ENCODE results near the gene TK1.

GRCh38 chr17:78183916-78184315 is 2.9 kb downstream of the TK1 start:
- TF ChIP-seq CTCF (IDR thresholded peaks at IDR 0.05) (no peak), POLR2A (IDR thresholded peaks at IDR 0.05) (no peak)
